A673 (cell line): ENCODE results near the gene SLC22A15. TPM values are rescaled to one million over a fixed set of nuclear protein-coding genes. Genes with fewer than 3 reads are reported as not detected.

Source experiments
- BruUV-seq: library from RNA; stranded (reverse); fragments of 400-500 nt; replicated peaks from 2 replicates; lab custom pipeline; 2021; lab: Mats Ljungman, UMichigan
- CTCF ChIA-PET: fragments of 300-600 bp; sonication (Branson Sonifier 250); formaldehyde crosslinking; loops from one replicate; lab custom pipeline; 2022; ENCODE audit warnings: antibody characterized with exemption; lab: Charles Lee
- POLR2A ChIA-PET: fragments of 300-600 bp; sonication (Branson Sonifier 250); formaldehyde crosslinking; loops from one replicate; lab custom pipeline; 2022; ENCODE audit warnings: antibody characterized with exemption; ENCODE audit not compliant: low non-redundant PET; lab: Charles Lee
- DNase-seq: peaks from one replicate; pipeline ENCODE4 v3.0.0-alpha.2; 2015; ENCODE audit warnings: low spot score
- H3K27ac ChIP-seq: fragments of 200-600 bp; sonication (generic); 2 replicates; pipeline ENCODE4 v1.5.1; 2016; ENCODE audit warnings: mixed run types, low read depth, mild to moderate bottlenecking, mixed read lengths, antibody characterized with exemption, low read length; ENCODE audit not compliant: poor library complexity, severe bottlenecking
- H3K27me3 ChIP-seq: fragments of 200-600 bp; sonication (generic); replicated peaks from 2 replicates; pipeline ENCODE4 v1.6.1; 2017; ENCODE audit warnings: mixed run types, low read depth, mild to moderate bottlenecking, mixed read lengths, antibody characterized with exemption, low read length; ENCODE audit not compliant: insufficient read depth, poor library complexity
- H3K36me3 ChIP-seq: fragments of 200-600 bp; sonication (generic); 2 replicates; pipeline ENCODE4 v1.6.1; 2016; ENCODE audit warnings: mixed run types, mild to moderate bottlenecking, mixed read lengths, antibody characterized with exemption, low read length; ENCODE audit not compliant: insufficient read depth, poor library complexity, severe bottlenecking
- H3K4me1 ChIP-seq: fragments of 200-600 bp; sonication (generic); 2 replicates; pipeline ENCODE4 v1.6.1; 2017; ENCODE audit warnings: mixed run types, mild to moderate bottlenecking, mixed read lengths, antibody characterized with exemption, low read length; ENCODE audit not compliant: insufficient read depth, poor library complexity, severe bottlenecking
- H3K4me3 ChIP-seq: fragments of 200-600 bp; sonication (generic); 2 replicates; pipeline ENCODE4 v1.5.1; 2016; ENCODE audit warnings: low read depth, mixed run types, mild to moderate bottlenecking, mixed read lengths, low read length; ENCODE audit not compliant: poor library complexity, severe bottlenecking
- H3K9me3 ChIP-seq: fragments of 200-600 bp; sonication (generic); 2 replicates; pipeline ENCODE4 v1.6.1; 2016; ENCODE audit warnings: mixed run types, low read depth, mild to moderate bottlenecking, mixed read lengths, antibody characterized with exemption, low read length; ENCODE audit not compliant: poor library complexity, severe bottlenecking
- EZH2 ChIP-seq: fragments of 200-600 bp; sonication (generic); IDR thresholded peaks from 2 replicates; pipeline ENCODE4 v1.6.1; 2017; ENCODE audit warnings: borderline replicate concordance, low read depth, mild to moderate bottlenecking, mixed read lengths, antibody characterized with exemption, low read length; ENCODE audit not compliant: poor library complexity, severe bottlenecking
- intact Hi-C: fragments of 100-400 bp; cut with micrococcal nuclease; formaldehyde crosslinking; loops from one replicate; pipeline ENCODE4 v1.10.0; 2022; ENCODE audit not compliant: unreplicated experiment
- total RNA-seq: library from RNA; stranded (reverse); gene quantifications from 2 replicates; pipeline ENCODE4 v1.2.3, GENCODE V29; 2021
- TF ChIP-seq, protein P1 (sequence below): fragments of 300-800, 200-600 bp; sonication (generic); conservative IDR thresholded peaks from 2 replicates; pipeline ENCODE4 v1.5.1; 2017; ENCODE audit warnings: low read depth, mild to moderate bottlenecking, antibody characterized with exemption, low read length, moderate library complexity, mixed read lengths

The SLC22A15 gene
- total RNA-seq, 1 experiment from 2014 or later, result 0.39 TPM

DNA sequence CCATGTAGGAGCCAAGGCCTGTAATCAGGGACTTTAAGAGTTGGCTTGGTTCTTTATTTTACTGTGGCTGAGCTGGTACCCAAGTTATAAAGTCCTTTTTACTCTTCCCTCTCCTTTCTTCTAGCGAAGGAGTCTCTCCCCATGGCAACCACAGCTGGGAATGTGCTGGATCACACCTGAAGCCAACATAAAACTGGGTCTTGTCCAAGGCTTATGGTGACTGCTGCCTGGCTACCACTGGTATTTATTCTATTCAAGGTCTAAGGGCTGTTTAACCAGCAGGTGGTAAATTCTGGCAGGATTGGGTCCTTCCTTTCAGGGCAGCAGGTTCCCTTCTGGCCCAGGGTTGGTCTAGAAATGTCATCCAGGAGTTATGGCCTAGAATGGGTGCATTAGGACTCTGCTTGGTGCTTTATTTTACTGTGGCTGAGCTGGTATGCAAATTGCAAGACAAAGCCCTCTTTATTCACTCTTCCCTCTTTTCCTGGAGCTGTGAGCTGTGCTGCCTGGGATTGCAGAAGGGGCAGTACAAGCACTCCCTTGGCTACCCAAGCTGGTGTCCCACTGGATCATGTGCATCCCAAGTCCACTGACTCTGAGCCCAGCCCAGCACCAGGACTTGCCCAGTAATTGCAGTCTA lies 26.6 kb downstream of the SLC22A15 start:
- ChIA-PET CTCF (interaction anchor here (1.3 kb wide), 1 partner anchor 18 kb away, joined by 3 read pairs; no protein-coding TSS in a partner anchor), POLR2A (no interaction called here)
- H3K27me3 ChIP-seq, result no peaks in the 10 kb centered on the region
- H3K4me1 ChIP-seq, result no peaks in the 10 kb centered on the region
- BruUV-seq, result no TSS peak
- no peaks in the 10 kb centered on the region for H3K36me3 ChIP-seq
- H3K4me3 ChIP-seq, result no peak overlapping the region
- peaks cover 6% of the 10 kb centered on the region for H3K9me3 ChIP-seq
- TF ChIP-seq EZH2, result no peak
- TF ChIP-seq, protein P1, sequence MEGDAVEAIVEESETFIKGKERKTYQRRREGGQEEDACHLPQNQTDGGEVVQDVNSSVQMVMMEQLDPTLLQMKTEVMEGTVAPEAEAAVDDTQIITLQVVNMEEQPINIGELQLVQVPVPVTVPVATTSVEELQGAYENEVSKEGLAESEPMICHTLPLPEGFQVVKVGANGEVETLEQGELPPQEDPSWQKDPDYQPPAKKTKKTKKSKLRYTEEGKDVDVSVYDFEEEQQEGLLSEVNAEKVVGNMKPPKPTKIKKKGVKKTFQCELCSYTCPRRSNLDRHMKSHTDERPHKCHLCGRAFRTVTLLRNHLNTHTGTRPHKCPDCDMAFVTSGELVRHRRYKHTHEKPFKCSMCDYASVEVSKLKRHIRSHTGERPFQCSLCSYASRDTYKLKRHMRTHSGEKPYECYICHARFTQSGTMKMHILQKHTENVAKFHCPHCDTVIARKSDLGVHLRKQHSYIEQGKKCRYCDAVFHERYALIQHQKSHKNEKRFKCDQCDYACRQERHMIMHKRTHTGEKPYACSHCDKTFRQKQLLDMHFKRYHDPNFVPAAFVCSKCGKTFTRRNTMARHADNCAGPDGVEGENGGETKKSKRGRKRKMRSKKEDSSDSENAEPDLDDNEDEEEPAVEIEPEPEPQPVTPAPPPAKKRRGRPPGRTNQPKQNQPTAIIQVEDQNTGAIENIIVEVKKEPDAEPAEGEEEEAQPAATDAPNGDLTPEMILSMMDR, result no peak
- no peak overlapping the region for H3K27ac ChIP-seq
- DNase-seq, result no peak
- intact Hi-C loops, result no loop called here

GRCh38 chr1:116003823-116004222 lies 27.5 kb downstream of the SLC22A15 start:
- Histone ChIP-seq H3K36me3 (no peaks in the 10 kb centered on the region), H3K27me3 (no peaks in the 10 kb centered on the region), H3K9me3 (peaks cover 3% of the 10 kb centered on the region), H3K4me3 (no peak overlapping the region), H3K27ac (no peak overlapping the region), H3K4me1 (no peaks in the 10 kb centered on the region)
- intact Hi-C loops, result no loop called here
- ChIA-PET CTCF (no interaction called here), POLR2A (no interaction called here)
- BruUV-seq, result no TSS peak
- DNase-seq, result no peak
- TF ChIP-seq EZH2, result no peak
- TF ChIP-seq, protein P1, result no peak

- no TSS peak for BruUV-seq
- Histone ChIP-seq H3K4me3 (no peak overlapping the region), H3K9me3 (no peaks in the 10 kb centered on the region), H3K36me3 (no peaks in the 10 kb centered on the region), H3K27me3 (no peaks in the 10 kb centered on the region), H3K4me1 (no peaks in the 10 kb centered on the region), H3K27ac (no peak overlapping the region)
- intact Hi-C loops, result no loop called here
- POLR2A ChIA-PET, result interaction anchor here (0.5 kb wide), 1 partner anchor 188 kb away, joined by 8 read pairs; no protein-coding TSS in a partner anchor
- no peak for DNase-seq
- CTCF ChIA-PET, result interaction anchor here (0.6 kb wide), 1 partner anchor 14 kb away, joined by 3 read pairs; no protein-coding TSS in a partner anchor
- TF ChIP-seq EZH2, result no peak
- TF ChIP-seq, protein P1, result no peak
Observed at GRCh38 chr1:116006486-116006964, 30.2 kb downstream of the SLC22A15 start.
